GM19240 (cell line): ENCODE measurements around the gene NPIPB12.
"Not testable (repeated sequence)": the region's sequence is repeated elsewhere in the genome, so short reads cannot be mapped to it uniquely, and the experiment has no call there.

ENCODE experiments used
- DNase-seq: peaks from one replicate; pipeline ENCODE4 v3.0.0; 2011; ENCODE audit warnings: low spot score; ENCODE audit not compliant: insufficient read length

NPIPB12 gene

DNA sequence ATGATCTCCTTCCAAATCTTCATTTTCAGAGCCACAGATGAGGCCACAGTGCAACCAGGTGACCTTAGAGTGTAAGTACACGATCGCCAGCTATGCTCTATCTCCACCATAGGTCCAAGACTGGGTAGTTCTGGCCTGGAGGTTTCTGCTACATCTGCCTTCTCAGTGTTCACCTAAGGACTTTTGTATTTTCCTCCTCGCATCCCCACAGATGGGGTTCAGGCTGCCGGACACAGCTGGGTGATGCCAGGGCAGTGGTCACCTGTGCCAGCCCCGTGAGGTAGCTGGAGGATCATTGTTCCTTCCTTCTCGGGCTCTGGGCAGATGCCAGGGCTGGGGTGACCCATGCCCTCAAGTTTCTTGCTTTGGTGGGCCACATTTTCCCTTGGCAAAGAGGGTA is at the start of gene NPIPB12:
Gene NPIPB12, minus strand, starts transcription at position 101 of the 400 bp plus-strand sequence.
- not testable (repeated sequence) for DNase-seq

DNA sequence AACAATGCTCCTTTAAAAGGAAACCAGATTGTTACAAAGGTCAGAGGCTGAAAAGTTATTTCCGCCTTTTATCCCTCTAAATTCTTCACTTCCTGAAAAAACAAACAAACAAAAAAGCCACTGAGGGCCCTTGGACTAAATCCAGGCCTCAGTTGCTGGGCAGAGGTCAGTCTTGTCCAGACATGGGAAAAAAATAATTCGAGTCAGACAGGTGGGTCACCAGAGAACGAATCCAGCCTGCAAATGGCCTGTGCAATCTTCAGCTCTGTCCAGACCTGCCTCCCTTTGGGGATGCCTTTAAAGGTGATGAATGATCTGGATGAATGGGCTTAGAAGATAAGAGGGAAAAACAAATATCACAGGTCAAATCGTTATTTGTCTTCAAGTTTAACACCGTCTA is 15.3 kb upstream of the NPIPB12 start:
- DNase-seq, result not testable (repeated sequence)

DNA sequence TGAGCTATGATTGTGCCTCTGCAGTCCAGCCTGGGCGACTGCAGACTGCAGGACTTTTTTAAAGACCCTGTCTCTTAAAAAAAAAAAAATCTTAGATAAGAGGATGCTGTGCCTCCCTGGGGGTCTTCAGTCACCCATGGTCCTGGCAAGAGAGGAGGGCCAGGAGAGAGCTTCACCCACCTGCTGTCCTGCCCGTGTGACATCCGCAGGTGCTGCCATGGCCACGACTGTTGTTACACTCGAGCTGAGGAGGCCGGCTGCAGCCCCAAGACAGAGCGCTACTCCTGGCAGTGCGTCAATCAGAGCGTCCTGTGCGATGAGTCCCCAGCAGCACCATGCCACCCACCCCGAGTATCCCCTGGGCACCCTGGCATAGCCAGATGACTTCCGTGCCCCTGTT is 23.9 kb downstream of the NPIPB12 start:
- not testable (repeated sequence) for DNase-seq

DNA sequence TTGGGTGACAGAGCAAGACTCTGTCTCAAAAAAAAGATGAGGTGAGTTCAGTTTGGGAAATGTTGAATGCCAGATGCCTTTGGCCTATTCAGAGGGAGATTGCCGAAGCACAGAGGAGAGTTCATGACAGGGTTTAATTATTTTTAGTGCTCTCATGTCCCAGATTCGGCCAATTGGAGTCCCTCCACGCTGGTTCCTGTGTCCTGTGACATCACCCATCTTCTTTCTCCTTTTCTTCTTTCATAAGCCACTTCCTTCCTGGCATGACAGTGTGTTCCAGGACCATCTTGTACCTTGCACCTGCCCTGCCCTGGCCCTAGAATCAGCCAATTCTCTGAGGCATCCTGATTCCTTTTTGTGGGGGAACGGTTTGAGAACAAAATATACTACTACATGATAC is 34.1 kb downstream of the NPIPB12 start:
- not testable (repeated sequence) for DNase-seq

DNA sequence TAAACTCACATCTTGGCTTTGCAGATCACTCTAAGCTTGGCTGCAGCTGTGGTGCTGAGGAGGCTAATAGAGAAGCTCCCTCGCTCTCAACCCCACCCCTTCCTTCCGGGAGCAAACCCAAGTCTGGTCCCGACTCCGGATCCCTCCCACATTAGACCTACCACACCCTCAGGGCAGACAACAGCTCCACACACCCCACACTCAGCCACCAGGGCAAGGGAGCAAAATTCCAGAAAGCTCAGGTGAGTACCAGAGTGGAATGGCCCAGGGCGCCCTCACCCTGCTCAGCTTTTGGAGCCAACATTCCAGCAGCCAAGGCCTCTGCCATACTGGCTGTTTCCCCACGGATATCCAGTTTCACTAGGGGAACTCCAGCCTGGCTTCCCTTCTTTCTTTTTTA is 36.5 kb downstream of the NPIPB12 start:
- not testable (repeated sequence) for DNase-seq

DNA sequence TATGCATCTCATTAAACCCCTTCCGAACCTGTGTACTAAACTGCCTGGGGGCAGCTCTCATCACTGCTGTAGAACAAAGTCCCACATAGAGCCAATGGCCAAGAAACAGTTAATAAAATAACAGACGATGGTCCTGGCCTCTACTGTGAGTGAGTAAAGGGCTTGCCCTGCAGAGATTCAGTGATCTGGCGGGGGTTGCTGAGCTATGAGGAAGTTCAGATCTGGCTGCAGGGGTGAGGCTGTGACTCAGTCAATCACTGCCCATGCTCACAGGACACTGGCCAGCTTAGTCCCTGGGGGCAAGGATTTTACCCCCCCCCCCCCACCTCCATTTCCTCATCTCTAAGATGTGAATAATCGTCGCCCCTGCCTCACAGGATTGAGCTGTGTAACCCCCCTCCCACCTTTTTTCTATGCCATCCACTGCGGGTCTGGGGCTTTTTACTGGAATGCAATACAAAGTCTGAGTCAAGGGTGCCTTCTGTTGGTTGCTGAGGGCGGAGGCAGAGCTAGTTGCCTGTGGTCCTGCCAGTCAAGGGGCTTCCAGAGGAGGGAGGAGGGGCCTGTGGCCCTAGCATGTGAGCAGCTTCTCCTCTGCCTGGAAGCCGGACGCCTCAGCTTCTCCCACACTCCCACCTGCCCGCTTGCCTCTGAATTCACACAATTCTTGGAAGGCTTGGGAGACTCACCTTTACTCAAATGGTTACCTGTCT is 38.4 kb downstream of the NPIPB12 start:
- not testable (repeated sequence) for DNase-seq

DNA sequence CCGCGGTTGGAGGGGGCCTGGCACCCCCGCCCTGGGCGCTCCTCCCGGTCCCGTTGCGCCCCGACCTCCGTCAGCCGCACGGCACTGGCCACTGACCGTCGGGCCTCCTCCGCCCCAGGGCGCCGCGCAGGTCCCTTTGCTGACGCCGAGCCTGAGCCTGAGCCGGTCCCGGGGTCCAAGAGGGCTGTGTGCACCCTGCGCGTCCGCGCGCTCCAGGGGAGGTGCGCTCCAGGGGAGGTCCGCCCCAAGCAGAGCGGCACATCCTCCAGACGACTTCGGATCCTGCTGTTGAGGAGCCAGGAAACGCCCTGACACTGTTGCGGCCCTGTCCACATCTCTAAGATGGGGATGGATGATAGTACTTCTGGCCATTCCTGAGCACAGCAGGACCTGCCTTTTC is 39.3 kb downstream of the NPIPB12 start:
- DNase-seq, result not testable (repeated sequence)

DNA sequence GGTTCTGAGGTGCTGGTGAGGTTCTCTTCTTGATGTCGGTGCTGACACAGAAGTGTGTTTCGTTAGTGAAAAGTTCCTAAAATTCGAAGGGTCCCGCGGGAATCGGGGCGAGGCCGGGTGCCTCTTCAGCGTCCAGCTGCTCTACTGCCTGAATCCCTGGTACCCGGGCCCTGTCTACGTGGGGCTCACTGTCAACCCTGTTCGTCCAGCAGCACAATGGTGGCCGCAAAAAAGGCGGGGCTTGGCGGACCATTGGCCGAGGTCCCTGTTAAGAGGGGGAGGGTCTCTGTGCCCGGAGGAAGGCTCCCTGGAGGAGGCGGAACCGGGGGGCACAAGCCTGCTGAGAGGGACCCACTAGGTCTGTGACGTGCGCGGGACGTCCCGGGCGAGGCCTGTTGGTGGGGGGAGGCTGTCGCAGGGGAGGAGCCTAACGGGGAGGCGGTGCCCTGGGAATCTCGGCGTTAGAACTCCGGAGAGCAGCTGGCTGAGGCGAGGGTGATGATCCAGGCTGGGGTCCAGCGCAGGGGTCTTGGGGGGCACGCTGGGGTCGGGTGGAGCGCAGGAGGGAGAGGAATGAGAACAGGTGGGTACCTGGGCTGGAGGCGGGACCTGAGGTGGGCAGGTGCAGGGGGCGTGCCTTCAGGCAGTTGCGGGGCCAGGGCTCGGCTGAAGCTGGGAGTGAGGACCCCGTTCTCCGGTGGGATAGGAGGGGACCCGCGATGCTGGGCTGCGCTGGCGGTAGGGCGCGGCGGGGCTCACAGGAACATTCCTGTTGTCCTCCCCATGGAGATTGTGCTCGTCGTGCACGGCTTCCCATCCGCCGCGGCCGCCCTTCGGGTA is 40.0 kb downstream of the NPIPB12 start:
- not testable (repeated sequence) for DNase-seq

DNA sequence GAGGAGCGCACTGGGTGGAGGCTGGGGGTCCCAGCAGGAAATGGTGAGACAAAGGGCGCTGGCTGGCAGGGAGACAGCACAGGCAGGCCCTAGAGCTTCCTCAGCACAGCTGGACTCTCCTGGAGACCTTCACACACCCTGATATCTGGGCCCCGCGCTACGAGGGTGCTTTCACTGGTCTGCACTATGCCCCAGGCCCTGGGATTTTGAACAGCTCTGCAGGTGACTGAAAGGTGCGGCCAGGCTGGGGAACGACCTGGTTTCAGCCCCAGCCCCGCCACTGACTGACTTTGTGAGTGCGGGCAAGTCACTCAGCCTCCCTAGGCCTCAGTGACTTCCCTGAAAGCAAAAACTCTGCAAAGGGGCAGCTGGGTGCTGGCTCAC is 45.6 kb downstream of the NPIPB12 start:
- not testable (repeated sequence) for DNase-seq

DNA sequence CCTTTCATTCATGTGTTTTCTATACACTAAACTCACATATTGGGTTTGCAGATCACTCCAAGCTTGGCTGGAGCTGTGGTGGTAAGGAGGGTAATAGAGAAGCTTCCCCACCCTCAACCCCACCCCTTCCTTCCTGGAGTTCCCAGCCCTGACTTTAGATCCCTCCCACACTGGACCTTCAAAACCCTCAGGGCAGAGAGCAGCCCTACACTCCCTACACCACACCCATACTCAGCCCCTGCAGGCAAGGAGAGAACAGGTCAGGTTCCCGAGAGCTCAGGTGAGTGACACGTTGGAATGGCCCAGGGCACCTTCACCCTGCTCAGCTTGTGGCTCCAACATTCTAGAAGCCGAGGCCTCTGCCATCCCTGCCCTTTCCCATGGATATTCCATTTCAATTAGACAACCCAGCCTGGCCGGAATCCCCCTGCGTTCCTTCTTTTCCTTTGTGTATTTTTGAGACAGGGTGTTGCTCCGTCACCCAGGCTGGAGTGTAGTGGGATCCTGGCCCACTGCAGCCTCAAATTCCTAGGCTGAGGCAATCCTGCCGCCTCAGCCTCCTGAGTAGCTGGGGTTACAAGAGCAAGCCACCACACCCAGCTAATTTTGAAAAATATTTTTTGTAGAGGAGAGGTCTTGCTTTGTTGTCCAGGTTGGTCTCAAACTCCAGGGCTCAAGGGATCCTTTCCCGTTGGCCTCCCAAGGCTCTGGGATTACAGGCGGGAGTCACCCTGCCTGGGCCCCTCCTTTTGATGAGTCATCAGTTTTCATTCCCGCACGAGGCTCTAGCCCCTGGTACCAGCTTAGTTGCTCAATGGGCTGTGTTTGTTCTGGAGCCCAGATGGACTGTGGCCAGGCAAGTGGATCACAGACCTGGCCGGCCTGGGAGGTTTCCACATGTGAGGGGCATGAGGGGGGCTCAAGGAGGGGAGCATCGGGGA is 46.2 kb downstream of the NPIPB12 start, which contains the start of gene SULT1A4:
Gene SULT1A4, plus strand, starts transcription at position 208 of the 941 bp plus-strand sequence. CDS start 1,473 bp downstream, outside the sequence.
- DNase-seq, result not testable (repeated sequence)

DNA sequence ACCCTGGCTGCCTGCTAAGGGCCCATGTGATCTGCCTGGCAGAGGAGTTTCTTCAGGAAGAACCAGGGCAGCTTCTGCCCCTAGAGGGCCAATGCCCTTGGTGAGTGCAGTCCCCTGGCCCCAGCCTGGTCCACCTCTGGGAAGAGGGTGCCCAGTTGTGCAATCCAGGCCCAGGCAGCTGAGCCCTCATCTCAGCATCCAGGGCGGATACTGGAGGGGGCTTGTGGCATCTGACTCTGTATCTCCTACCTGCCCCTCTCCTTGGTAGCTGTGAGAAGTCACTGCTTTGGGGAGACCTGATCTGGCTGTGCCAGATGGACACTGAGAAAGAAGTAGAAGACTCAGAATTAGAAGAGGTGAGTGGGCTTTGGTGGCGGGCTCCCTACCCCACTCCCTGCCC is 48.5 kb downstream of the NPIPB12 start:
- DNase-seq, result not testable (repeated sequence)

DNA sequence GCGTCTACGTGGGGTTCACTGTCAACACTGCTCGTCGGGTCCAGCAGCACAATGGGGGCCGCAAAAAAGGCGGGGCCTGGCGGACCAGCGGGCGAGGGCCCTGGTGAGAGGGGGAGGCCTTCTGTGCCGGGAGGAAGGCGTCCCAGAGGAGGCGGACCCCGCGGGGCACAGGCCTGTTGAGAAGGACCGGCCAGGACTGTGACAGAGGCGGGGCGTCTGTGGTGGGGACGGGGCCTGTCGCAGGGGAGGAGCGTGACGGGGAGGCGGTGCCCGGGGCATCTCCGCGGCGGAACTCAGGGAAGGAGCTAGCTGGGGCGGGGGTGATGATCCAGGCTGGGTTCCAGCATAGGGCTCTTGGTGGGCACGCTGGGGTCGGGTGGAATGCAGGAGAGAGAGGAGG is 51.4 kb downstream of the NPIPB12 start:
- not testable (repeated sequence) for DNase-seq

DNA sequence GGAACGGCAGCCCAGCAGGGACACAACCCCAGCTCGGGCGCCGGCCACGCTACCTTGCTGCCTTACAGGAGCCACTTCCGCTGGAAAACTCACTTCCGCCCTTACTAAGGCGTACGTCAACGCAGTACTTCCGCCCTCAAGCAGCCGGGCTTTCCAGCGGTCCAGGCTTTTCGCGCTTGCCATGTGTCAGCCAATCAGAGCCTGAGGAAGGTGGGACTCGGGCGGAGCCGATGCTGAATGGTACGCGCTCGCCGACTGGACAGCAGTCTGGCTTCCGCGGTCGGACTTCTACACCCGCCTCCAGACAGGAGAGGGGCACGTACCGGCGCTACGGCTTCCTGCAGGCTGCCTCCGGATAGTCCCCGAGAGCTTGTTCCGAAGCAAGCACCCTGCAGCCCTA is 51.9 kb downstream of the NPIPB12 start, which contains the start of the genes BOLA2 and SLX1B:
Gene BOLA2, minus strand, starts transcription at position 83 of the 400 bp plus-strand sequence. CDS start 98 bp downstream, outside the sequence.
Gene SLX1B, plus strand, starts transcription at position 265 of the 400 bp plus-strand sequence.
- not testable (repeated sequence) for DNase-seq

DNA sequence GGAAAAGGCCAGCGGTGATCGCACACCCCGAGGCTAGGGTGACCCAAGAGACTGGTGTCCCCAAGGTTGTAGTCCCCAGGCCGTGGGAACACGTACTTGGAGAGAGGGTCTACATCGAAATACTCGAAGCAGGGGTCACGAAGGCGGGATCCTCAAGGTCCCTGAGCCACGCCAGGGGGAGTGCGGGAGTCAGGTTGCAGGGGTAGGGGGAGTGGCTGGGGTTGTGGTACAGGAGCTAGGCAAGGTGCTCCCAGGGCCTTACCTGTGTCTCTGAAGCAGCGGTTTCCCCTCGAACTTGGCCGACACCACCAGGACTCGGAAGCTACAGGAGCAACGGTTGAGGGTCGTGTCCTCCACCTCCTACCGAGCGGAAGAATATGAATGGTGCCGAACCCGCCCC is 52.5 kb downstream of the NPIPB12 start:
- not testable (repeated sequence) for DNase-seq
